Osteoblast (primary cell): ENCODE results near the gene TRIP6. TPM values are rescaled to one million over a fixed set of nuclear protein-coding genes. Genes with fewer than 3 reads are reported as not detected.

Source experiments
- DNase-seq: peaks from one replicate; pipeline ENCODE4 v3.0.0; 2011; ENCODE audit warnings: low spot score, mixed read lengths; ENCODE audit not compliant: insufficient read length; ENCODE audit errors: missing footprints
- H2AFZ ChIP-seq: 2 replicates; pipeline ENCODE4 v1.6.0; 2011; ENCODE audit warnings: mild to moderate bottlenecking, low read length
- H3K27ac ChIP-seq: 2 replicates; pipeline ENCODE4 v1.5.1; 2011; ENCODE audit warnings: mild to moderate bottlenecking, low read depth, low read length, moderate library complexity
- H3K27me3 ChIP-seq: 2 replicates; pipeline ENCODE4 v1.6.0; 2012; ENCODE audit warnings: mild to moderate bottlenecking, control low read depth, inconsistent platforms, low read length, moderate library complexity; ENCODE audit not compliant: insufficient read depth
- H3K36me3 ChIP-seq: 2 replicates; pipeline ENCODE4 v1.5.1; 2011; ENCODE audit warnings: mild to moderate bottlenecking, low read length, control low read depth, moderate library complexity; ENCODE audit not compliant: insufficient read depth
- H3K4me1 ChIP-seq: 2 replicates; pipeline ENCODE4 v1.5.1; 2011; ENCODE audit warnings: mild to moderate bottlenecking, low read length, control low read depth, moderate library complexity; ENCODE audit not compliant: insufficient read depth
- H3K4me2 ChIP-seq: 2 replicates; pipeline ENCODE4 v1.6.0; 2011; ENCODE audit warnings: mild to moderate bottlenecking, low read length; ENCODE audit not compliant: insufficient read depth
- H3K4me3 ChIP-seq: fragments of 200-600 bp; sonication (generic); 3 replicates; pipeline ENCODE4 v1.5.1; 2012; ENCODE audit warnings: mild to moderate bottlenecking, low read length, inconsistent platforms; ENCODE audit not compliant: insufficient read depth
- H3K79me2 ChIP-seq: 2 replicates; pipeline ENCODE4 v1.6.0; 2012; ENCODE audit warnings: mild to moderate bottlenecking, low read length, control low read depth, inconsistent platforms; ENCODE audit not compliant: insufficient read depth
- H3K9me3 ChIP-seq: 2 replicates; pipeline ENCODE4 v1.5.1; 2011; ENCODE audit warnings: low read depth, low read length, control low read depth
- H4K20me1 ChIP-seq: 2 replicates; pipeline ENCODE4 v1.6.0; 2012; ENCODE audit warnings: mild to moderate bottlenecking, low read length, control low read depth; ENCODE audit not compliant: insufficient read depth
- total RNA-seq: library from RNA; depleted of rRNA; stranded (reverse); fragments of >200 nt; gene quantifications from 2 replicates; pipeline ENCODE4 v1.2.3, GENCODE V29; 2012
- TF ChIP-seq, protein P1 (sequence below): IDR thresholded peaks from 2 replicates; pipeline ENCODE4 v1.5.1; 2011; ENCODE audit warnings: mild to moderate bottlenecking, low read depth, low read length, moderate library complexity; ENCODE audit errors: extremely low read depth

Gene TRIP6
- total RNA-seq, 1 donor: 115 TPM

GRCh38 chr7:100822236-100823139, 44.7 kb upstream of the TRIP6 start:
- no peaks in the 10 kb centered on the region for H3K36me3 ChIP-seq
- peaks cover 19% of the 10 kb centered on the region for H3K4me1 ChIP-seq
- no peak overlapping the region for H3K4me2 ChIP-seq
- no peak overlapping the region for H2AFZ ChIP-seq
- peaks cover 3% of the 10 kb centered on the region for H4K20me1 ChIP-seq
- TF ChIP-seq, protein P1, sequence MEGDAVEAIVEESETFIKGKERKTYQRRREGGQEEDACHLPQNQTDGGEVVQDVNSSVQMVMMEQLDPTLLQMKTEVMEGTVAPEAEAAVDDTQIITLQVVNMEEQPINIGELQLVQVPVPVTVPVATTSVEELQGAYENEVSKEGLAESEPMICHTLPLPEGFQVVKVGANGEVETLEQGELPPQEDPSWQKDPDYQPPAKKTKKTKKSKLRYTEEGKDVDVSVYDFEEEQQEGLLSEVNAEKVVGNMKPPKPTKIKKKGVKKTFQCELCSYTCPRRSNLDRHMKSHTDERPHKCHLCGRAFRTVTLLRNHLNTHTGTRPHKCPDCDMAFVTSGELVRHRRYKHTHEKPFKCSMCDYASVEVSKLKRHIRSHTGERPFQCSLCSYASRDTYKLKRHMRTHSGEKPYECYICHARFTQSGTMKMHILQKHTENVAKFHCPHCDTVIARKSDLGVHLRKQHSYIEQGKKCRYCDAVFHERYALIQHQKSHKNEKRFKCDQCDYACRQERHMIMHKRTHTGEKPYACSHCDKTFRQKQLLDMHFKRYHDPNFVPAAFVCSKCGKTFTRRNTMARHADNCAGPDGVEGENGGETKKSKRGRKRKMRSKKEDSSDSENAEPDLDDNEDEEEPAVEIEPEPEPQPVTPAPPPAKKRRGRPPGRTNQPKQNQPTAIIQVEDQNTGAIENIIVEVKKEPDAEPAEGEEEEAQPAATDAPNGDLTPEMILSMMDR: no peak
- H3K27me3 ChIP-seq: no peaks in the 10 kb centered on the region
- H3K27ac ChIP-seq: no peak overlapping the region
- H3K9me3 ChIP-seq: no peaks in the 10 kb centered on the region
- no peak overlapping the region for H3K4me3 ChIP-seq
- peak; percentile 53 for DNase-seq
- H3K79me2 ChIP-seq: peaks cover 11% of the 10 kb centered on the region

DNA sequence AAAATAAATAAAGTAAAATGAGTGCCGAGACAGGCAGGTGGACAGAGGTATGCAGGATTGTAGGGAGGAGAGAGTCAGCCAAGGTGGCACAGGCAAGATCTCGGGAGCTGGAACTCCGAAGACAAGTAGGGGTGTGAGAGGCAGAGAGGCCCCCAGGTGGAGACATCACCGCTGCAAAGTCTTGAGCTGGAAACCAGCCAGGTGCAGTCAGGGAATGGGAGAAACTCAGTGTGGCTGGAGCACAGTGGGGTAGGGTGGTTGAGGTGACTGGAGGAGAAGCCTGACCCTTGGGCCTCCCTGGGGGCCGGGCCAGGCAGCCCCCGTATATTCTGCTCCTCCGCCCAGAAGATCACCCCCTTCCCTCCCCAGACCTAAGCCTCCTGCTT, 44.1 kb upstream of the TRIP6 start:
- TF ChIP-seq, protein P1: no peak
- H3K79me2 ChIP-seq: peaks cover 11% of the 10 kb centered on the region
- no peaks in the 10 kb centered on the region for H3K27me3 ChIP-seq
- H2AFZ ChIP-seq: no peak overlapping the region
- no peak overlapping the region for H3K4me2 ChIP-seq
- no peak overlapping the region for H3K4me3 ChIP-seq
- no peaks in the 10 kb centered on the region for H3K9me3 ChIP-seq
- H3K4me1 ChIP-seq: peaks cover 19% of the 10 kb centered on the region
- DNase-seq: peak; percentile 41
- H3K27ac ChIP-seq: no peak overlapping the region
- no peaks in the 10 kb centered on the region for H3K36me3 ChIP-seq
- peaks cover 3% of the 10 kb centered on the region for H4K20me1 ChIP-seq

- Histone ChIP-seq H4K20me1 (peaks cover 3% of the 10 kb centered on the region), H3K36me3 (no peaks in the 10 kb centered on the region), H3K27me3 (no peaks in the 10 kb centered on the region), H3K9me3 (no peaks in the 10 kb centered on the region), H3K4me1 (peaks cover 19% of the 10 kb centered on the region), H2AFZ (no peak overlapping the region), H3K4me2 (no peak overlapping the region), H3K27ac (no peak overlapping the region), H3K4me3 (no peak overlapping the region), H3K79me2 (peaks cover 11% of the 10 kb centered on the region)
- TF ChIP-seq, protein P1: no peak
- peak; percentile 71 for DNase-seq
Measured at GRCh38 chr7:100823534-100823933, 43.7 kb upstream of the TRIP6 start.

DNA sequence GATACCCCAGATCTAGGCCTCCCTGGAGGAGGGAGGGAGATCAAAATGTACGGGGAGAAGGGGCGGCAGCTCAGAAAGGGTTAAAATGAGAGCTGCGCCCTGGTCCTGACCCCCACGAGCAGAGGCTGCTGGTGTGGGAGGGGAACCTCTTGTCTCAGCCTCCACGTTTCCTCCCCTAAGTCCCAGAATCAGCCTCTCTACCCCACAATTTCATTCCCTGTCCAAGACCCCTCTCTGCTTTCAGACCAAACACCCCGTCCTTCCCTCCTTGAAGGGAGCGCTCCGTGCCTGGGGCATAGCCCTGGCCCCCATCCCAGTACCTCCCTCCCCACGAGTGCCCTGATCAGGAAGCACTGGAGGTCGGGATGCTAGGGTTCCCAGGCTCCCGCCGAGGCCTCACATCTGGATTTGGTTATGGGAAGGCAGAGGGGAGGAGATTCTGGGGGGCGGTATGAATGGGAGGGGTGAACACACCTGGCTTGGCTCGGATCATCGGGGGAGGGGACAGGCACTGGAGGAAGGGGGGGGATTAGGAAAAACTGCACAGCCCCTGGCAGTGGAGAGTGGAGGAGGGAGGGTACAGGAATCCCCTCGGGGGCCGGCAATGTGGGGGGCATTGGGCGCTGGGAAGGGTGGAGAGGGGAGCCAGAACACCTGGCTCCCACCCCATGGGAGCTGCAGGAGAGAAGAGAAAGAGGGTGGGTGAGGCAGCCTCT, 42.5 kb upstream of the TRIP6 start:
- H3K4me2 ChIP-seq: peak overlapping the region; percentile 80
- peak overlapping the region; percentile 77 for H3K4me3 ChIP-seq
- peaks cover 19% of the 10 kb centered on the region for H3K4me1 ChIP-seq
- peak; percentile 70 for DNase-seq
- no peaks in the 10 kb centered on the region for H3K27me3 ChIP-seq
- H4K20me1 ChIP-seq: peaks cover 3% of the 10 kb centered on the region
- peak overlapping the region; percentile 56 for H2AFZ ChIP-seq
- no peak overlapping the region for H3K27ac ChIP-seq
- TF ChIP-seq, protein P1: no peak
- no peaks in the 10 kb centered on the region for H3K36me3 ChIP-seq
- H3K9me3 ChIP-seq: no peaks in the 10 kb centered on the region
- H3K79me2 ChIP-seq: peaks cover 11% of the 10 kb centered on the region
